GM21529 (cell line): Measurements from ENCODE around the gene TAF4.
"Not testable (repeated sequence)": the region's sequence is repeated elsewhere in the genome, so short reads cannot be mapped to it uniquely, and the experiment has no call there.

Source experiments
- ATAC-seq: cut with Tn5 transposase; IDR thresholded peaks from one replicate; pipeline ENCODE4 v1.9.1; 2021; ENCODE audit not compliant: unreplicated experiment

TAF4 gene

DNA sequence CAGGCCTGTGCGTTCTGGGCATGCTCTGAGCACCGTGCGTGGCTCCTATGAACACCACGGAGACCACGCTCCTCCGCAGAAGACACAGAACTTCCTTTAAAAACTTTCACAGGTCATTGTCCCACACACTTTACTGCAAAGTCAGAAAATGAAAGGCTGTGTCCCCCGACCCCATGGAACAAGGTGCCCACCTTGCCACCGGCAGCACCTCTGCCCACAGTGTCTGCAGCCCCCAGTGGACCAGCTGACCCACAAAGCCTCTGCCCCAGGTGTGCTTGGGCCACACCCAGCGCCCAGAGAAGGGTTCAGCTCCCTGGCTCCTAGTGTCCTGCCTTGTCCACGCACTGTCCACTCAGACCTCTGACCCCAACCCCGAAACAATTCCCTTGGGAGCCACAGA, 8.7 kb downstream of the TAF4 start:
- no peak for ATAC-seq

DNA sequence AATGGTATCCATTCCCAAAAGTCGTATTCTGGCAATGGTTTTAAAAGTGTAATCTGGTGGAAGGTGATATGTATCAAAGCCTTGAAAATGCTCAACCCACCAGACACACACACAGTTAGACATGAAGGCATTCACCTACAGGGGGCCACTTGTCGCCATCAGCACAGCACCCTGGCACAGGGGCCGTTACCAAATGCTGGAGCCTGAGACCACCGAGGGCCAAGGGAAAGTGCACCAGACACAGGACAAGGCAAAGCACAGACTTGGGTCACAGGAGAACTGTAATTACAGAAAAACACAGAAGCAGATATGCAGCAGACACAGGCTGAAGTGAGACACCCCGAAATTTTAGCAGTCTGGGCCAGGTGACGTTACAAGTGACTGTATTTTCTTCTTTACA, 9.3 kb downstream of the TAF4 start:
- no peak for ATAC-seq

GRCh38 chr20:62055862-62056115, 9.9 kb downstream of the TAF4 start:
- not testable (repeated sequence) for ATAC-seq

- no peak for ATAC-seq
These were observed 10.4 kb downstream of the TAF4 start for GRCh38 chr20:62055106-62055861.

GRCh38 chr20:62054451-62054953, 11.2 kb downstream of the TAF4 start:
- ATAC-seq = no peak

GRCh38 chr20:62053465-62054196, 12.1 kb downstream of the TAF4 start:
- ATAC-seq = no peak

DNA sequence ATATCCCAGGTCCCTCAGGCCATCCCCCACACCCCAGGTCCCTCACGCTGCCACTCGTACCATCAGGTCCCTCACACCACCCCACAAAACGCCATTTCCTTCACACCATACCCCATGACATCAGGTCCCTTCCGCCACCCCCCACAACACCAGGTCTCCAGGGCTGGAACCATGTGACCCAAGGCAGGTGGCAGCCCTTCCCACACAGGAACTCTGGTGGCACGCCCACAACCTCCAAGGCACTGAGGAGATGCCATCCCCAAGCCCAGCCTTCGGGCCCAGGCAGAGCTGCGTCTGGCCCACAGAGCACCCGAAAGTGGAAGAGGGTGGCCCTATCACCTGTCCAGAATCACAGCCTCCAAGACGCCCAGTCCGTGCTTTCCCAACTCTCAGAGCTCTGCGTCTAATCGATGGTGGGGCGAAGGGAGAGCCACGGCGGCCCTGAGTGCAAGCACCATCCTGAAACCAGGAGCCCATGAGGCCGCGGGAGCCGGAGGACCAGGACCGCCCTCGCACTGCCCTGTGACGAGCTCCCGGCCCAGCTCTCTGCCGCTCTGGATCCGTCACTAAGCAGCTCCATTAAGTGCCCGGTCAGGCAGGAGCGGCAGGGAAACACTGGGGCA, 12.7 kb downstream of the TAF4 start:
- ATAC-seq = no peak

DNA sequence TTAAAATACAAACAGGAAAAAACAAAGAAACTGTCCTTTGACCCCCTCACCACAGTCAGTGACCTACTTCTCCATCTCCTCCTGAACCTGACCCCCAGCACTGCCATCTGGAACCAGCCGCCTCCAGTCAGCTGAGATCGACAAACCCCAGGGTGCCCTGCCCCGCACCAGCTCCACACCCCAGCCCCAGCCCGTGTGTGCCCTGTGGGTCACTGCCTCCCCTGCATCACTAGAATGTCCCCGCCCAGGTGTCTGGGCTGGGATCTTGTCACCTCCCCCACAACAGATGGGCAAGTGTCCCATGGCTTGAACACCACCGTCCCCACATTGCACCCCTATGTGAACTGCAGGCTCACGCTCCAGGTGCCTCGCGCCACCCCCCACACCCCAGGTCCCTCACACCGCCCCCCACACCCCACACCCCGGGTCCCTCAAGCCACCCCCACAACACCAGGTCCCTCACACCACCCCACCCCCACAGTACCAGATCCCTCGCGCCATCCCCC, 13.3 kb downstream of the TAF4 start:
- ATAC-seq = no peak

DNA sequence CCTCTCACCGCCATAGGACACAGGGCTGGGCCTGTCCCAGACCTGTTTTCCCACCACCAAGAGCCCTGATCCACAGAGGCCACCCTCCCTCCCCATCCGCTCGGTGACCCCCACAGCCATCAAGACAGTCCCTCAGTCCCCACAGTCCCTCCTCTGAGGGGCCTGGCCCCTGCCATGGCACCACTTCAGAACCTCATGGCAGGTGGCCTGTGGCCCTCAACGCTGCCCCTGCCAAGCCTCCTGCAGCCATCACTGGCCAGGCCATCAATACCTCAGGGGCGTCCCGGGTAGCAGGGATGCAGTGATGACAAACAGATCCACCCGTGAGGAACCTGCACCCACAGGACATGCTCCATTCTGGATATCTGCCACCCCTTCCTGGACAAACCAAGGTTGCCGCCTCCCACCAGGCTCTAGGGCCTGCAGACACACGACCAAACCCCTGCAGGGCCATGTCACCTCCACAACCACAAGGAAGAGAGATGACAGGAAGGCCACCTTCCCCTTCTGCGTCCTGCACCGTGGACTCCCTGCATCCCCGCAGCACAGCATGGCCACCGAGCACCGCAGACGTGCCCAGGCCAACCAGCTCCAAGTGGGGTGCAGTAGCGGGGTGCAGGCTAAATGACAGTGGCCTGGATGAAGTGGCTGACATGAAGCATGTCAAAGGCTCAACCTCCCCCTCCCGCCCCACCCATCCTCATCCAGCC, 14.0 kb downstream of the TAF4 start:
- no peak for ATAC-seq

DNA sequence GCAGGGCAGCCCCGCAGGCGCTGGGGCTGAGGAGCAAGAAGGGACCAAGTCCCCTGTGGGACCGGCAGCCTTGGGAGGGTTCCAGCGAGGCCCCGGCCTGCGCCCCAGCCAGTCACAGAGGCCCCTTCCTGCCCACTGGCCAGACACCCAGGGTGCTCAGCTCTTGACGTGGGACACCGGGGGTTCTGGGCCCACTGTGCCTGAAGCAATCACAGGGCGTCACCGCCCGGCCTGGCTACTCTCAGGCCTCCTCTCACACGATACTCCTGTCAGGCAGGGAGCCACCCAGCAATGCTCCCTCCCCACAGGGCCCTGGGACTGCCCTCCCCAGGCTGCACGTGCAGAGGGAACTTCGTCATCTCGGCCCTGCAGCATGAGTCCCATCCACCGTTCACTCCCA, 14.5 kb downstream of the TAF4 start:
- no peak for ATAC-seq

- ATAC-seq = no peak
These were observed 15.2 kb downstream of the TAF4 start for GRCh38 chr20:62050166-62051120.

DNA sequence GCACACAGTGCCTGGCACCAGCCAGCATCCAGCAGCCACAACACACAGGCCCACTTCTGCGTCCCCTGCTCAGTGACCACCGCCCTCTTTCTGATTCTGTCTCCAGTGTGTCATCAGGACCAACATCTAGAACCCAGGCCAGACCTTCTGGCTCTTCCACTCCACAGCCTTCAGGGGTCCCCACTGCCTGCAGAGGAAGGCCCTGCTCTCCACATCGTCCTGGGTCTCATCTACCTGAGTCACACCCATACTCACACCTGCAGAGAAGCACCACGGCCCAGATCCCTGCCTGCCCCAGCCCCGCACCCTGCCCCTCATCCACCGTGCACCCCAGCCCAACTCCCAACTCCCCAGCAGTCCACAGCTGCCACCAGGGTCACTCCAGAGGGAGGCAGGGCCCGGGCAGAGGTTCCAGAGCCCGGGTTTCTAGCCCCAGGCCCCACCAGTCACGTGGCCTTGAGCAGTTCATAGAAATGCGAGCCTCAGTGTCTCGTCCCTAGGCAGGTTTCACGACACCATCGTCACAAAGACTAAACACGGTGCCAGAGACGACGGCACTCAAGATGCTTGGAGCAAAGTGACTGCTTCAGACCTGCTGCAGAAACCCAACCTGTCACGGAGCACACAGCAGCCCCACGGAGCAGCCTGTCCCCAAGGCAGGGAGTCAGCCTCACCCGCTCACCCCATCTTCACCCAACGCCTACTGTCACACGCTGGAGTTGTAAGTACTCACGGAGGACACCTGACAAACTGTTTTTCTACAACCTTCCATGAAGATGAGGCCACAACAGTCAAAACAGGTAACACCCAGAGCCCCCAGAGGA, 16.1 kb downstream of the TAF4 start:
- ATAC-seq = no peak

DNA sequence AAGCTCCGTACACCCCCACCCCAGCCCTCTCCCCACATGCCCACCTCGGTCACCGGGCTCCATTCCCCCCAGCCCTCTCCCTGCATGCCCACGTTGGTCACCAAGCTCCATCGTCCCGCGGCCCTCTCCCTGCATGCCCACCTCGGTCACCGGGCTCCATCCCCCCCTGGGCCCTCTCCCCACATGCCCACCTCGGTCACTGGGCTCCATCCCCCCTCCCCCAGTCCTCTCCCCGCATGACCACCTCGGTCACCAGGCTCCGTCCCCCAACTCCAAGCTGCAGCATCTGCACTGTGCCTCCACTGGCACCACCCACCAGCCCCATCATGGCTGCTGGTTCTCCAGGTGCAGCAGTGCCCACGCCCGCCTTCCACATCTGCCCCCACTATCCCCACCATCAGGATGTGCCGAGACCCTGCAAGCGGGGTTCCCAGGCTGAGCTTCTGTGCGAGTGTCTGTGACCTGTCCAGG, 16.8 kb downstream of the TAF4 start:
- no peak for ATAC-seq

- ATAC-seq = no peak
These were observed 17.3 kb downstream of the TAF4 start for GRCh38 chr20:62048346-62048761.

GRCh38 chr20:62047666-62048345, 17.9 kb downstream of the TAF4 start:
- no peak for ATAC-seq

- ATAC-seq = no peak
These were observed 19.2 kb downstream of the TAF4 start for GRCh38 chr20:62046431-62046830.

DNA sequence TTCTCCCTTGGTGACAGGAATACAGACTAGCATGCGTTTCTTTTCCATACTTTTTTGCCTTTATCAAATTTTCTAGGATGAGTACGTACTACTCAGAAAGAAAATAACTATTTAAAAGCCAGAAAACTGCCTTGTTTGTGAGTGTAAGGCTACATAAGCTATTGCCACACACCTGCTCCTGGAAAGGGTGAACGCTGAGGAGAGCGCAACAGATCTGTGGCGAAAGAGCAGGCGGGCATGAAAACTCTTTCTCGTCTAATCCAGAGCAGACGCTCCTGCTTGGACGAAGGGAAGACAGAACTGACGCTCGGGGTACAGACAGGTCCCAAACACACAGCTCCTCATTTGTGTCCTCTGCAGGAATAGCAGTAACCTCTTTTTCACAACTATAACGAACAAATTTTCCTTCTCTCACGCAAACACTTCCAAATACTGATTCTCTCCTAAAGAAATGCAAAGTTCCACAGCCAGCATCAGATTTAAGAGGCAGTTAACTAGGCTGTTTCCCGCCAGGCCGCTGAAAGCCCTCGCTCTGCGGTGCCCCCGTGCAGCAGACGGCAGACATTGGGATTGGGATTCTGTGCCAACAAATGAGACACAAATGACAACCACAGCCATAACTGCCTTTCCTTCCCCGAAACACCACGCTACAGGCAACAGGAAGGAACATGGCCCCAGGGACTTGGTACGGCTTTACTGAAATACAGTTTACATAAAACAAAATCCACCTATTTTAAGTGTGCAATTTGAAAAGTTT, 20.0 kb downstream of the TAF4 start:
- no peak for ATAC-seq

DNA sequence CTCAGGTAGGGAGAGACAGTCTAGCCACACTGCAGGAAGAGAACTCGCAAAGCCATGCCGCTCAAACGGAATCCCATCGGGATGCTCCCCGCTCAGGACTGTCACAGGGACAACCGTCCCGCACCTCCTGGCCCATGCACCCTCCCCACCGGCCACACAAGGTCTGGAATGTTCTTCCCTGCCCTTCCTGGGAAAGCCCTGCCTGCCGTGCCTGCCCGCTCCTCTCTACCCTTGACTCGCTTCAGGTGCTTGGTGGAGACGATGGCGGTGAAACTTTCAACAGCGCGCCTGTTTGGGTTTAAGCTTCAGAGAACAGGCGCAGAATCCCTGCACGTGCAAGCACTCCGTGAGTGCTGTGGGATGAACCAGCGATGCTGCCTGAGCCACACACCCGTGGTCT, 20.6 kb downstream of the TAF4 start:
- no peak for ATAC-seq
